GM10266 (cell line): ENCODE results near the gene TAS2R40.

Source experiments
- DNase-seq: peaks from one replicate; pipeline ENCODE4 v3.0.0; 2012; ENCODE audit errors: extremely low spot score
- CTCF ChIP-seq: IDR thresholded peaks from 2 replicates; pipeline ENCODE4 v1.5.1; 2012; ENCODE audit warnings: mild to moderate bottlenecking, low read depth; ENCODE audit not compliant: control insufficient read depth, insufficient read depth; ENCODE audit errors: missing control alignments

Gene TAS2R40

GRCh38 chr7:143243111-143243510, 21.3 kb downstream of the TAS2R40 start:
- DNase-seq = no peak
- no peak for TF ChIP-seq CTCF

- no peak for TF ChIP-seq CTCF
- no peak for DNase-seq
Measured at GRCh38 chr7:143243614-143244013, 21.8 kb downstream of the TAS2R40 start.

- no peak for TF ChIP-seq CTCF
- no peak for DNase-seq
Measured at GRCh38 chr7:143244321-143244720, 22.5 kb downstream of the TAS2R40 start.

GRCh38 chr7:143245123-143245522, 23.3 kb downstream of the TAS2R40 start:
- TF ChIP-seq CTCF = no peak
- no peak for DNase-seq

- no peak for DNase-seq
- no peak for TF ChIP-seq CTCF
Measured at GRCh38 chr7:143247372-143247771, 25.5 kb downstream of the TAS2R40 start.

- DNase-seq = no peak
- no peak for TF ChIP-seq CTCF
Measured at GRCh38 chr7:143248761-143249354, 27.0 kb downstream of the TAS2R40 start.

DNA sequence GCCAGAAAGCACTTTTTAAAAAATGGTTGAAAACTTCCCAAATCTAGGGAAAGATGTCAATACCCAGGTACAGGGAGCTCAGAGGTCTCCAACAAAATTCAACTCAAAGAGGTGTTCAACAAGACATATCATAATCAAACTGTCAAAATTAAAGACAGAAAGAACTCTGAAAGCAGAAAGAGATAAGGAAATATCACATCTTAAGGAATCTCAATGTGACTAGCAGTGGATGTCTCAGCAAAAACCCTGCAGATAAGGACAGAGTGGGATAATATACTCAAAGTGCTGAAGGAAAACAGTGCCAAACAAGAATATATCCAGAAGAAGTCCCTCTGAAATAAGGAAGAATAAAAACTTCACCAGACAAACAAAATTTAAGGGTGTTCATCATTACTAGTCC, 28.4 kb downstream of the TAS2R40 start:
- DNase-seq = no peak
- no peak for TF ChIP-seq CTCF
